ENCODE measurements around the gene PNLIPRP1.

PNLIPRP1 gene

GRCh38 chr10:116633216-116633600 is 42.4 kb downstream of the PNLIPRP1 start:
- no peak for DNase-seq

GRCh38 chr10:116634126-116634975 is 43.6 kb downstream of the PNLIPRP1 start:
- DNase-seq: no peak

- DNase-seq: no peak
Observed at GRCh38 chr10:116636385-116636784, 45.6 kb downstream of the PNLIPRP1 start.

GRCh38 chr10:116636976-116637375 is 46.2 kb downstream of the PNLIPRP1 start:
- DNase-seq: no peak

GRCh38 chr10:116637830-116638229 is 47.1 kb downstream of the PNLIPRP1 start:
- no peak for DNase-seq

GRCh38 chr10:116646502-116646901 is 55.7 kb downstream of the PNLIPRP1 start:
- DNase-seq: no peak

- DNase-seq: no peak
Observed at GRCh38 chr10:116648903-116649302, 58.1 kb downstream of the PNLIPRP1 start.

GRCh38 chr10:116653885-116654284 is 63.1 kb downstream of the PNLIPRP1 start:
- no peak for DNase-seq

GRCh38 chr10:116654816-116655215 is 64.1 kb downstream of the PNLIPRP1 start:
- no peak for DNase-seq

GRCh38 chr10:116655568-116655967 is 64.8 kb downstream of the PNLIPRP1 start:
- DNase-seq: no peak

GRCh38 chr10:116656044-116656443 is 65.3 kb downstream of the PNLIPRP1 start:
- no peak for DNase-seq

- no peak for DNase-seq
Observed at GRCh38 chr10:116657863-116658551, 67.2 kb downstream of the PNLIPRP1 start.

Measured in femur (tissue), 1 donor.